PC-3 (cell line): ENCODE data around the gene TRPC4AP. TPM values are rescaled to one million over a fixed set of nuclear protein-coding genes. Genes with fewer than 3 reads are reported as not detected.

ENCODE experiments used
- ATAC-seq: fragments of 200-7000 bp; cut with Tn5 transposase; 2 replicates; pipeline ENCODE4 v1.9.1; 2020; ENCODE audit warnings: mild to moderate bottlenecking, moderate library complexity
- BruUV-seq: library from RNA; stranded (reverse); fragments of 400-500 nt; replicated peaks from 2 replicates; lab custom pipeline; 2021; lab: Mats Ljungman, UMichigan
- CTCF ChIA-PET: fragments of 300-600 bp; sonication (Branson Sonifier 250); formaldehyde crosslinking; loops from one replicate; lab custom pipeline; 2022; ENCODE audit warnings: antibody characterized with exemption; lab: Charles Lee
- POLR2A ChIA-PET: fragments of 300-600 bp; sonication (Branson Sonifier 250); formaldehyde crosslinking; loops from one replicate; lab custom pipeline; 2022; ENCODE audit warnings: antibody characterized with exemption; ENCODE audit not compliant: unreplicated experiment; lab: Charles Lee
- DNase-seq: peaks from one replicate; pipeline ENCODE4 v3.0.0-alpha.2; 2015
- H2AFZ ChIP-seq: fragments of 300-600 bp; sonication (generic); 2 replicates; pipeline ENCODE4 v1.6.0; 2016; ENCODE audit warnings: antibody characterized with exemption, low read length
- H3F3A ChIP-seq: fragments of 300-600 bp; sonication (generic); one replicate; pipeline ENCODE4 v1.6.0; 2017; ENCODE audit warnings: antibody characterized with exemption, low read length, control low read depth, mild to moderate bottlenecking; ENCODE audit not compliant: unreplicated experiment
- H3K27ac ChIP-seq: fragments of 300-600 bp; sonication (generic); 2 replicates; pipeline ENCODE4 v1.5.1; 2016; ENCODE audit warnings: mild to moderate bottlenecking, low read length
- H3K27me3 ChIP-seq: fragments of 300-600 bp; sonication (generic); 2 replicates; pipeline ENCODE4 v1.6.1; 2016; ENCODE audit warnings: low read length, mixed read lengths
- H3K36me3 ChIP-seq: fragments of 300-600 bp; sonication (generic); 2 replicates; pipeline ENCODE4 v1.6.1; 2016; ENCODE audit warnings: low read depth, mixed run types, low read length, mixed read lengths
- H3K4me1 ChIP-seq: fragments of 300-600 bp; sonication (generic); 2 replicates; pipeline ENCODE4 v1.5.1; 2016; ENCODE audit warnings: low read length; ENCODE audit not compliant: insufficient read depth
- H3K4me2 ChIP-seq: fragments of 300-600 bp; sonication (generic); 2 replicates; pipeline ENCODE4 v1.6.0; 2016; ENCODE audit warnings: low read length
- H3K4me3 ChIP-seq: fragments of 300-600 bp; sonication (generic); 2 replicates; pipeline ENCODE4 v1.5.1; 2016; ENCODE audit warnings: mild to moderate bottlenecking, low read length, mixed read lengths
- H3K79me2 ChIP-seq: fragments of 300-600 bp; sonication (generic); 2 replicates; pipeline ENCODE4 v1.6.1; 2017; ENCODE audit warnings: low read length, mixed read lengths
- H3K9ac ChIP-seq: fragments of 300-600 bp; sonication (generic); 2 replicates; pipeline ENCODE4 v1.6.0; 2016; ENCODE audit warnings: mild to moderate bottlenecking, low read length
- H3K9me2 ChIP-seq: fragments of 300-600 bp; sonication (generic); replicated peaks from 2 replicates; pipeline ENCODE4 v1.6.1; 2016; ENCODE audit warnings: mixed run types, low read length, mixed read lengths
- H3K9me3 ChIP-seq: fragments of 300-600 bp; sonication (generic); 2 replicates; pipeline ENCODE4 v1.6.1; 2016; ENCODE audit warnings: low read length, mixed read lengths
- H4K20me1 ChIP-seq: fragments of 300-600 bp; sonication (generic); 2 replicates; pipeline ENCODE4 v1.6.1; 2016; ENCODE audit warnings: low read length, mixed read lengths
- CTCF ChIP-seq: fragments of 300-600 bp; sonication (generic); conservative IDR thresholded peaks from 2 replicates; pipeline ENCODE4 v1.5.1; 2017; ENCODE audit warnings: antibody characterized with exemption, low read depth, mild to moderate bottlenecking, low read length
- EZH2 ChIP-seq: fragments of 300-600 bp; sonication (generic); IDR thresholded peaks from one replicate; pipeline ENCODE4 v1.6.1; 2017; ENCODE audit warnings: antibody characterized with exemption, mild to moderate bottlenecking, low read length; ENCODE audit not compliant: unreplicated experiment
- EZH2phosphoT487 ChIP-seq: fragments of 300-600 bp; sonication (generic); IDR thresholded peaks from 2 replicates; pipeline ENCODE4 v1.6.1; 2018; ENCODE audit warnings: mild to moderate bottlenecking, antibody characterized with exemption, low read length, borderline replicate concordance
- intact Hi-C: fragments of 100-400 bp; cut with micrococcal nuclease; formaldehyde crosslinking; loops from 2 replicates; pipeline ENCODE4 v1.9.0; 2023
- total RNA-seq: library from RNA; depleted of rRNA; stranded (reverse); fragments of >200 nt; gene quantifications from 2 replicates; pipeline ENCODE4 v1.2.3, GENCODE V29; 2014

Gene TRPC4AP
- total RNA-seq, 1 experiment from 2014 or later = 46.9 TPM

GRCh38 chr20:34976286-34976685 is 116.3 kb downstream of the TRPC4AP start:
- Histone ChIP-seq H3K4me2 (no peak overlapping the region), H3K27ac (no peak overlapping the region), H3K9ac (no peak overlapping the region), H3K36me3 (no peaks in the 10 kb centered on the region), H3F3A (no peaks in the 10 kb centered on the region), H3K9me2 (no peaks in the 10 kb centered on the region), H3K79me2 (no peaks in the 10 kb centered on the region), H3K9me3 (no peaks in the 10 kb centered on the region), H3K27me3 (no peaks in the 10 kb centered on the region), H2AFZ (no peak overlapping the region), H3K4me1 (no peaks in the 10 kb centered on the region), H4K20me1 (no peaks in the 10 kb centered on the region), H3K4me3 (no peak overlapping the region)
- no TSS peak for BruUV-seq
- TF ChIP-seq EZH2 = no peak
- no peak for TF ChIP-seq EZH2phosphoT487
- no peak for TF ChIP-seq CTCF
- POLR2A ChIA-PET = interaction anchor here (0.6 kb wide), 1 partner anchor 9 kb away, joined by 4 read pairs; no protein-coding TSS in a partner anchor
- intact Hi-C loops = no loop called here
- ATAC-seq (no peak), DNase-seq (no peak)
- CTCF ChIA-PET = no interaction called here

- no peaks in the 10 kb centered on the region for H3K79me2 ChIP-seq
- no peak overlapping the region for H3K27ac ChIP-seq
- H4K20me1 ChIP-seq = no peaks in the 10 kb centered on the region
- no peak overlapping the region for H3K4me3 ChIP-seq
- no peaks in the 10 kb centered on the region for H3K27me3 ChIP-seq
- ChIA-PET CTCF (no interaction called here), POLR2A (interaction anchor here (0.7 kb wide), 1 partner anchor 22 kb away, joined by 36 read pairs; no protein-coding TSS in a partner anchor)
- DNase-seq (no peak), ATAC-seq (no peak)
- no peaks in the 10 kb centered on the region for H3K36me3 ChIP-seq
- H3K4me1 ChIP-seq = no peaks in the 10 kb centered on the region
- TF ChIP-seq CTCF (no peak), EZH2 (no peak), EZH2phosphoT487 (no peak)
- H3F3A ChIP-seq = no peaks in the 10 kb centered on the region
- no peak overlapping the region for H3K4me2 ChIP-seq
- BruUV-seq = no TSS peak
- H2AFZ ChIP-seq = no peak overlapping the region
- no peak overlapping the region for H3K9ac ChIP-seq
- no peaks in the 10 kb centered on the region for H3K9me3 ChIP-seq
- intact Hi-C loops = no loop called here
- no peaks in the 10 kb centered on the region for H3K9me2 ChIP-seq
These were observed 118.4 kb downstream of the TRPC4AP start for GRCh38 chr20:34974246-34974645.

DNA sequence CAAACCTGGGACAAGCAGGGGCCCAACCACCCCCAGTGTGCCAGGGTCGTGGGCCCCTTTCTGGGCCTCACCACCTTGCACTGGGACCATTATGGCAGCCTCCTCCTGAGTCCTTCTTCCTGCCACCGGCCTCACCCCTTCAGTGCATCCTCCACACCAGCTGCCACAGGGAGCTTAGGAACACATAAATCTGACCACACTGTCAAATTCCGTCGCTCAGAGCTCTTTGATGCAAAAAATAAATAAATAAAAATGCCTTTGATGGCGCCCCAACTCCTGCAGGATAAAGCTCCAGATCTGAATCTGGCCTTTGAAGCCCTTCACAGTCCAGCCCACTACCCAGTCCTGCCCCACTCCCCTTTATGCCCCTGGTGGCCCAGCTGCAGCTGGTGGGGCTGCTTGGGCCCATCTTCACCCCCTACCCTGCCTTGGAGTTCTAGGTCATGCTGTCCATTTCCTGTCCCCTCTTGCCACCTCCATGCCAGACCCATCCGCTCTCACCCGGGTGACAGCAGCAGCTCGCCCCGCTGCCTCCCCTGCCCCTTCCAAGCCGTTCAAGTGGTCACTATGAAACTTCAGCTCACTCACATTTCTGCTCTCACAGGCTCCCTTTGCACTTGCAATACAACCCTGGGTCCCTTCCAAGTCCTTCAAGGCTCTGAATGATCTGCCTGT is 120.9 kb downstream of the TRPC4AP start:
- H3K27ac ChIP-seq = no peak overlapping the region
- CTCF ChIA-PET = interaction anchor here (0.7 kb wide), 2 partner anchors 16 to 45 kb away, joined by 6 to 7 read pairs; no protein-coding TSS in a partner anchor
- no peaks in the 10 kb centered on the region for H3K9me2 ChIP-seq
- H2AFZ ChIP-seq = no peak overlapping the region
- POLR2A ChIA-PET = no interaction called here
- no peak overlapping the region for H3K4me3 ChIP-seq
- intact Hi-C loops = no loop called here
- no peaks in the 10 kb centered on the region for H3K36me3 ChIP-seq
- H3K79me2 ChIP-seq = no peaks in the 10 kb centered on the region
- no peaks in the 10 kb centered on the region for H4K20me1 ChIP-seq
- no peak overlapping the region for H3K9ac ChIP-seq
- no peaks in the 10 kb centered on the region for H3K4me1 ChIP-seq
- no peaks in the 10 kb centered on the region for H3F3A ChIP-seq
- no peaks in the 10 kb centered on the region for H3K27me3 ChIP-seq
- ATAC-seq = no peak
- TF ChIP-seq EZH2phosphoT487 (no peak), CTCF (no peak), EZH2 (no peak)
- BruUV-seq = no TSS peak
- no peak overlapping the region for H3K4me2 ChIP-seq
- DNase-seq = no peak
- H3K9me3 ChIP-seq = no peaks in the 10 kb centered on the region
